ENCODE measurements around the gene FREM1.

- TF ChIP-seq, protein P1, sequence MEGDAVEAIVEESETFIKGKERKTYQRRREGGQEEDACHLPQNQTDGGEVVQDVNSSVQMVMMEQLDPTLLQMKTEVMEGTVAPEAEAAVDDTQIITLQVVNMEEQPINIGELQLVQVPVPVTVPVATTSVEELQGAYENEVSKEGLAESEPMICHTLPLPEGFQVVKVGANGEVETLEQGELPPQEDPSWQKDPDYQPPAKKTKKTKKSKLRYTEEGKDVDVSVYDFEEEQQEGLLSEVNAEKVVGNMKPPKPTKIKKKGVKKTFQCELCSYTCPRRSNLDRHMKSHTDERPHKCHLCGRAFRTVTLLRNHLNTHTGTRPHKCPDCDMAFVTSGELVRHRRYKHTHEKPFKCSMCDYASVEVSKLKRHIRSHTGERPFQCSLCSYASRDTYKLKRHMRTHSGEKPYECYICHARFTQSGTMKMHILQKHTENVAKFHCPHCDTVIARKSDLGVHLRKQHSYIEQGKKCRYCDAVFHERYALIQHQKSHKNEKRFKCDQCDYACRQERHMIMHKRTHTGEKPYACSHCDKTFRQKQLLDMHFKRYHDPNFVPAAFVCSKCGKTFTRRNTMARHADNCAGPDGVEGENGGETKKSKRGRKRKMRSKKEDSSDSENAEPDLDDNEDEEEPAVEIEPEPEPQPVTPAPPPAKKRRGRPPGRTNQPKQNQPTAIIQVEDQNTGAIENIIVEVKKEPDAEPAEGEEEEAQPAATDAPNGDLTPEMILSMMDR (IDR thresholded peaks at IDR 0.05), result no peak
- TF ChIP-seq POLR2AphosphoS5 (IDR thresholded peaks at IDR 0.05; ENCODE audit: insufficient read depth in 1 of 2, low read depth in 1 of 2), result no peak
Observed at GRCh38 chr9:14705079-14705478, 205.1 kb downstream of the FREM1 start.
